GM18861 (cell line): ENCODE data around the gene TMTC4.
A peak's percentile ranks its signal among the peaks of the same experiment; 100 is the strongest.
"Not testable (repeated sequence)": the region's sequence is repeated elsewhere in the genome, so short reads cannot be mapped to it uniquely, and the experiment has no call there.

Source experiments
- ATAC-seq: cut with Tn5 transposase; IDR thresholded peaks from one replicate; pipeline ENCODE4 v1.9.1; 2021; ENCODE audit not compliant: unreplicated experiment

The TMTC4 gene

GRCh38 chr13:100674572-100674871 lies at the start of gene TMTC4:
TSS of gene TMTC4 (minus strand) at chr13:100674795. CDS start at chr13:100670362, 4,433 bp downstream.
- ATAC-seq: peak; percentile 29

- ATAC-seq: no peak
Measured at GRCh38 chr13:100722517-100722916, 47.9 kb upstream of the TMTC4 start.

- ATAC-seq: peak; percentile 78
Measured at GRCh38 chr13:100721885-100722512, 47.4 kb upstream of the TMTC4 start.

- no peak for ATAC-seq
Measured at GRCh38 chr13:100715604-100716003, 41.0 kb upstream of the TMTC4 start.

GRCh38 chr13:100714478-100714877 lies 39.9 kb upstream of the TMTC4 start:
- ATAC-seq: no peak

GRCh38 chr13:100710176-100710575 lies 35.6 kb upstream of the TMTC4 start:
- no peak for ATAC-seq

- ATAC-seq: no peak
Measured at GRCh38 chr13:100707818-100708740, 33.5 kb upstream of the TMTC4 start.

GRCh38 chr13:100698331-100698730 lies 23.7 kb upstream of the TMTC4 start:
- not testable (repeated sequence) for ATAC-seq

GRCh38 chr13:100695509-100695773 lies 20.8 kb upstream of the TMTC4 start:
- ATAC-seq: no peak

- ATAC-seq: no peak
Measured at GRCh38 chr13:100694722-100695508, 20.3 kb upstream of the TMTC4 start.

GRCh38 chr13:100689191-100689590 lies 14.6 kb upstream of the TMTC4 start:
- ATAC-seq: no peak

GRCh38 chr13:100680131-100680530 lies 5.5 kb upstream of the TMTC4 start:
- no peak for ATAC-seq

GRCh38 chr13:100677128-100677527 lies 2.5 kb upstream of the TMTC4 start:
- ATAC-seq: not testable (repeated sequence)

- ATAC-seq: no peak
Measured at GRCh38 chr13:100675661-100676129, 1.1 kb upstream of the TMTC4 start.

GRCh38 chr13:100674872-100675660 lies 471 bp upstream of the TMTC4 start:
- peak; percentile 89 for ATAC-seq

- peak; percentile 26 for ATAC-seq
Measured at GRCh38 chr13:100673713-100674571, 653 bp downstream of the TMTC4 start.

- no peak for ATAC-seq
Measured at GRCh38 chr13:100673376-100673712, 1.3 kb downstream of the TMTC4 start.

- no peak for ATAC-seq
Measured at GRCh38 chr13:100671389-100672182, 3.0 kb downstream of the TMTC4 start.

- no peak for ATAC-seq
Measured at GRCh38 chr13:100668408-100668807, 6.2 kb downstream of the TMTC4 start.
